Skeletal muscle tissue (tissue), 4 donors: ENCODE measurements around the gene CD247. TPM values are rescaled to one million over a fixed set of nuclear protein-coding genes. Genes with fewer than 3 reads are reported as not detected.
"Not testable (repeated sequence)": the region's sequence is repeated elsewhere in the genome, so short reads cannot be mapped to it uniquely, and the experiment has no call there.

Source experiments
- H3K27ac ChIP-seq: one replicate; pipeline ENCODE4 v1.7.0; 2013; ENCODE audit warnings: mild to moderate bottlenecking, low read depth, low read length, inconsistent platforms
- H3K27me3 ChIP-seq, 3 donors: one replicate each; pipeline ENCODE4 v1.7.0; 2013; ENCODE audit warnings: low read length in 3 of 3; ENCODE audit not compliant: control insufficient read depth in 3 of 3, insufficient read depth in 3 of 3
- H3K36me3 ChIP-seq, 3 donors: one replicate each; pipeline ENCODE4 v1.7.0; 2013; ENCODE audit warnings: low read length in 3 of 3; ENCODE audit not compliant: control insufficient read depth in 3 of 3, insufficient read depth in 3 of 3
- H3K4me1 ChIP-seq, 3 donors: one replicate each; pipeline ENCODE4 v1.7.0; 2013; ENCODE audit warnings: low read length in 3 of 3, mild to moderate bottlenecking in 3 of 3; ENCODE audit not compliant: control insufficient read depth in 3 of 3, insufficient read depth in 3 of 3
- H3K4me3 ChIP-seq, 3 donors: one replicate each; pipeline ENCODE4 v1.7.0; 2013; ENCODE audit warnings: low read length in 3 of 3
- H3K9ac ChIP-seq, 3 donors: one replicate each; pipeline ENCODE4 v1.7.0; 2013; ENCODE audit warnings: low read length in 3 of 3, mild to moderate bottlenecking in 3 of 3, moderate library complexity in 2 of 3, low read depth in 1 of 3
- H3K9me3 ChIP-seq, 3 donors: one replicate each; pipeline ENCODE4 v1.7.0; 2013; ENCODE audit warnings: low read length in 3 of 3; ENCODE audit not compliant: control insufficient read depth in 3 of 3
- total RNA-seq: library from RNA; depleted of rRNA; stranded (reverse); fragments of >200 nt; gene quantifications from one replicate; pipeline ENCODE4 v1.2.3, GENCODE V29; 2014
- donor health status: Osteomylitis.

CD247 gene
- 0.52 TPM for total RNA-seq

DNA sequence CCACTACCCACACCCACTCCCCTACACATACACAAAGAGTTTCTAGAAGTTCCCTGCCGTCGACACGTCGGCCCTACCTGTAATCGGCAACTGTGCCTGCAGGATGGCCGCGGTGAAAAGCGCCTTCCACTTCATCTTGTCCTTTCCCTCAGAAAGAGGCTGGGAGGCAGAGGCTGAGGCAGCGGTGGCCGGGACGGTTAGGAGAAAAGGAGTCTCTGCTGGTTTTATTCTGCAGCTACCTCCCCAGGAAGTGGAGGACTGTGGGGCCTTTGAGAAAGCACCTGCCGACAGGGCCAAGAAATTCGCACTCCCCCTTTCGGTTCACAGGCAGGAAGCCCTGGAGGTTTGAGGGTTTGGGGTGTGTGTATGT is at the start of gene CD247:
Gene CD247 (minus strand): TSS at position 199 of the 370 bp plus-strand sequence. CDS start 64 bp downstream, at position 135.
- H3K9me3 ChIP-seq: no peaks in the 10 kb centered on the region
- H3K4me1 ChIP-seq: no peaks in the 10 kb centered on the region
- peaks cover 0 to 5% (median 0%) of the 10 kb centered on the region in 3 donors for H3K27me3 ChIP-seq
- H3K36me3 ChIP-seq: no peaks in the 10 kb centered on the region
- H3K9ac ChIP-seq: no peak within 1 kb of the TSS
- H3K4me3 ChIP-seq: no peak within 1 kb of the TSS
- H3K27ac ChIP-seq: no peak within 1 kb of the TSS

DNA sequence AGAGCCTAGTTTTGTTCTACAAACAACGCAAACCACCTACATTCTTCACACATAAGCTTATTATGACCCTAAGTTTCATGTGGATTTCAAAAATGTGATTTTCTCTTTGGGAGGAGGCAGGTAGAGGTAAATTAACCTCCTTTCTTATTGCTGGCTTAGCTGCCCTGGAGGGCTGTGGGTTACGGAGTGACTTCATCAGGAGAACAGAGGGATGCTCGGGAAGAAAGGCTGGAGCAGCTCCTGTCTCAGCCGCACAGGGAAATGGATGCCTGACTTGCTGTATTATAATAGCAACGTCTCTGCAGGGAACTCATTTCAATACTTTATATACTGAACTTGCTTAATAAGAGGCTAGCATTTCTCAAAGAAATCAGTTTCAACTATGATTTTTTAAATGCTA is 49.3 kb upstream of the CD247 start:
- peaks cover 0 to 3% (median 0%) of the 10 kb centered on the region in 3 donors for H3K4me1 ChIP-seq

DNA sequence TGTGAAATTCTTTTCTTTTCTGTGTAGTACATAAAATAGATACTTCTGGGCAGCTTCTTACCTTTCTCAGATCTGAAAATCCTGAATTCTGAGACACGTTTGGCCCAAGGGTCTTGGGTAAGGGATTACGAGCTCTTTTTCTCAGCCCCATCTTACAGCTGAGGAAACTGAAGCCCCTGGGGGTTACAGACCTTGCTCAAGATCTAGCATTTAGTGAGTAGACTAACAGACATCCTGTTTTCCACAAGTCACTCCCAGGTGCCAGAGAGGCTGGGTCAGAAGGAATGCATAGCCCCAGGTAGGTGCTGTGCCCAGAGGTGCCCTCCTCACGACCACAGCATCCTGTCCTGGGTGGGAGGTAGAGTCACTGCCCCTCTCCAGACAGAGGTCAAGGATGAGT is 48.4 kb upstream of the CD247 start:
- no peak overlapping the region for H3K4me3 ChIP-seq
- no peaks in the 10 kb centered on the region for H3K27me3 ChIP-seq
- no peaks in the 10 kb centered on the region for H3K36me3 ChIP-seq
- H3K4me1 ChIP-seq: peaks cover 0 to 3% (median 0%) of the 10 kb centered on the region in 3 donors
- no peak overlapping the region for H3K9ac ChIP-seq
- H3K27ac ChIP-seq: no peak overlapping the region
- H3K9me3 ChIP-seq: no peaks in the 10 kb centered on the region

More for the DNA sequence above, 49.3 kb upstream of the CD247 start:
- no peak overlapping the region for H3K27ac ChIP-seq
- no peaks in the 10 kb centered on the region for H3K27me3 ChIP-seq
- H3K9ac ChIP-seq: no peak overlapping the region
- no peak overlapping the region for H3K4me3 ChIP-seq
- no peaks in the 10 kb centered on the region for H3K36me3 ChIP-seq
- H3K9me3 ChIP-seq: peaks cover 0 to 1% (median 0%) of the 10 kb centered on the region in 3 donors

DNA sequence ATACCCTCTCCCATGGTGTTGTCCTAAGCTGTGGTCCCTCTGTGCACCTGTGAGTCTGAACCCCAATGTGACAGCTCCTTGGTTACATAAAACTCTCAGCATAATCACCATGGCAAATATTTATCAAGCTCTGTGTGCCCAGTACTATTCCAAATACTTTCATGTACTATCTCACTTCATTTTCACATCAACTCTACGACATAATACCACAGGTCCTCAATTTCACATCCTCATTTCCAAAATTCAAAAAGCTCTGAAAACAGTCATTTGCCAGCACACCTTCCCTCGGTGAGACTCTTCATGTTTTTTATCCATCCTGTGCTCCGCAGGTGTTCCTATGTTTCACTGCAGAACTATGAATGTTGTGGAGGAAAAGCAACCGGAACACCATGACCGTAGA is 47.6 kb upstream of the CD247 start:
- no peak overlapping the region for H3K9ac ChIP-seq
- H3K36me3 ChIP-seq: no peaks in the 10 kb centered on the region
- no peaks in the 10 kb centered on the region for H3K27me3 ChIP-seq
- H3K4me1 ChIP-seq: peaks cover 0 to 3% (median 0%) of the 10 kb centered on the region in 3 donors
- H3K4me3 ChIP-seq: no peak overlapping the region
- H3K9me3 ChIP-seq: no peaks in the 10 kb centered on the region
- no peak overlapping the region for H3K27ac ChIP-seq

DNA sequence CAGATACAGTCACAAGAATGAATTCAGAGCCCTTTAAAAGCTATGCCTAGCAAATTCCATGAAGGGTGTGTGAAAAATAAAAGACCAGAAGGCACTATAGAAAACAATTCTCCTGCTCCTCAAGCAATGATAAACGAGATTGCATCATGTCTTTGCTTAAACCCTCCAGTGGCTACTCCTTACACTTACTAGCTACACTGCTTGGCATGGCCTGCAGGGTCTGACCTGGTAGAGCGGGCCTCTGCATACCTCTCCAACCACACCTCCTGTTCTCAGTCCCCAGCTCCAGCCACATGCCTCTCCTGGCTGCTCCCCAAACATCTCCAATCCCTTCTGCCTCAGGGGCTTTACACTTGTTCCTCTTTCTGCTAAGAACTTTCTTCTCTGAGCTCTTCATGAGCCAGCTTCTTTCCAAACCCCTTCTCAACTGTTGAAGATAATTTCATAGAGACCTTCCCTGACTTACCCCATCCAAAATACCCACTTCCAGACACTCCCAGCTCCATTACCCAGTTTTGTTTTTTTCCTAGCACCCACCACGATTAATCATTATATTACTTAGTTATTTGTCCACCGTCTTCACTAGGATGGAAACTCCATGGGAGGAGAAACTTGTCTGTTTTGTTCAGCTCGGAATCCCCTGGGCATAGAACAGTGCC is 46.4 kb upstream of the CD247 start:
- no peaks in the 10 kb centered on the region for H3K9me3 ChIP-seq
- no peak overlapping the region for H3K9ac ChIP-seq
- H3K4me1 ChIP-seq: peaks cover 0 to 3% (median 0%) of the 10 kb centered on the region in 3 donors
- no peaks in the 10 kb centered on the region for H3K27me3 ChIP-seq
- no peak overlapping the region for H3K4me3 ChIP-seq
- H3K27ac ChIP-seq: no peak overlapping the region
- no peaks in the 10 kb centered on the region for H3K36me3 ChIP-seq

DNA sequence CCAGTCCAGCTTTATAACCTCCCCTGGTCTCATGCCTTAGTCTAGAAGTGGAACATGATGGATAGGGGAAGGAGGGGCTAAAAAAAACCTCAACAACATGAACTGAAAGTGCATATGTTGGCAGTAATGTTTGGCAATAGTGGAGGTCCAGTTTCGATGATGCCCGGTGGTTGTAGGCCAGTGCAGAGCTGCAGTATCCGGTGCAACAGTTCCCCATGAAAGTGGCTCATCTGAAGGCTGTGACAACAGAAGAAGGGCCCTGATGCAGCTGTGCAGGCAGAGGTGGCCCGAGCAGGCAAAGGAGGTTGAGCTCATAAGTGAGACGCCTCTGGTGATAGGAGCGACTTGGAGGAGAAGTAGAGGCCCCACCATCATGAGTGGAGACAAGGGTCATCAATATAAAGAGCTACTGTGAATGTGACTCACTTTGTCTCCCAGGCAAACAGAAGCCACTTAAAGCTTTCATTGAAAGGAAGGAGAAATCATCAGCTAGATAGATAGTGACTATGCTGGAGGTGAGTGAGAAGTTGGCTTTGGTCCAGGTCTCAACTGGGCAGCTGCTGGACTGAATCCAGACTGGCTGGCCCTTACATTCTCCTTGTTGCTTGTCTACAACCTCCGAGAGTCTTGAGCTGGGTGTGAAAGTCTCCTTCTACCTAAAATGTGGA is 45.4 kb upstream of the CD247 start:
- no peaks in the 10 kb centered on the region for H3K36me3 ChIP-seq

DNA sequence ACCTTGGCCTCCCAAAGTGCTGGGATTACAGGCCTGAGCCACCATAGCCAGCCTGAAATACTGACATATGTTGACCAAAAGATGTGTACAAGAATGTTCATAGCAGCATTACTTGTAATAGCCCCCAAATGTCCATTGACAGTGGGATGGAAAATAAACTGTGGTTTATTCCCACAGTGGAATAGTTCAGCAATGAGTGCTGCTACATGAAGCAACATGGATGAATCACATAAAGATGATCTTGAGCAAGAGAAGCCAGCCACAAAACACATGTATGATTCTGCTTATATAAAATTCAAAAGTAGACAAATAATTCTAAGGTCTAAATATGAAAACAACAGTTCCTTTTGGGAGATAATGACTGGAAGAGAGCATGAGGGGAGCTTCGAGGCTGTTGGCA is 44.4 kb upstream of the CD247 start:
- peaks cover 0 to 3% (median 0%) of the 10 kb centered on the region in 3 donors for H3K4me1 ChIP-seq
- no peak overlapping the region for H3K27ac ChIP-seq

More for the DNA sequence above, 45.4 kb upstream of the CD247 start:
- Histone ChIP-seq H3K4me3 (no peak overlapping the region), H3K4me1 (peaks cover 0 to 3% (median 0%) of the 10 kb centered on the region in 3 donors), H3K27ac (no peak overlapping the region), H3K9me3 (no peaks in the 10 kb centered on the region), H3K27me3 (no peaks in the 10 kb centered on the region), H3K9ac (no peak overlapping the region)

DNA sequence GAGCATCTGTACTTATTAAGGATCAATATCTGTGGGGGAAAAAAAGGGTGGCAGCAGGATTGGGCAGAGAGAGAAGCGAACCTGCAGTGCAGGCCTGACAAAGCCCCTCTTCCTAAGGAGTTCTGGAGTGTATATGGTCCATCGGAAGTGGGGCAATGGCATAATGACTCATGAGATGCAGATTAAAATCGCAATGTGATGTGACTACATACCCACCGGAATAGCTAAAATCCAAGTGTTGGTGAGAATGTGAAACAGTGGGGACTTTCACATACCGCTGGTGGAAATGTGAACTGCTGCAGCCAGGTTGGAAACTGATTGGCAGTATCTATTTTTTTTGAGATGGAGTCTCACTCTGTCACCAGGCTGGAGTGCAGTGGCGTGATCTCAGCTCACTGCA is 43.4 kb upstream of the CD247 start:
- Histone ChIP-seq H3K4me3 (no peak overlapping the region), H3K27me3 (no peaks in the 10 kb centered on the region), H3K4me1 (no peaks in the 10 kb centered on the region), H3K9me3 (no peaks in the 10 kb centered on the region), H3K9ac (no peak overlapping the region), H3K27ac (no peak overlapping the region), H3K36me3 (no peaks in the 10 kb centered on the region)

More for the DNA sequence above, 44.4 kb upstream of the CD247 start:
- H3K27me3 ChIP-seq: no peaks in the 10 kb centered on the region
- no peak overlapping the region for H3K4me3 ChIP-seq
- no peak overlapping the region for H3K9ac ChIP-seq
- no peaks in the 10 kb centered on the region for H3K36me3 ChIP-seq
- no peaks in the 10 kb centered on the region for H3K9me3 ChIP-seq

DNA sequence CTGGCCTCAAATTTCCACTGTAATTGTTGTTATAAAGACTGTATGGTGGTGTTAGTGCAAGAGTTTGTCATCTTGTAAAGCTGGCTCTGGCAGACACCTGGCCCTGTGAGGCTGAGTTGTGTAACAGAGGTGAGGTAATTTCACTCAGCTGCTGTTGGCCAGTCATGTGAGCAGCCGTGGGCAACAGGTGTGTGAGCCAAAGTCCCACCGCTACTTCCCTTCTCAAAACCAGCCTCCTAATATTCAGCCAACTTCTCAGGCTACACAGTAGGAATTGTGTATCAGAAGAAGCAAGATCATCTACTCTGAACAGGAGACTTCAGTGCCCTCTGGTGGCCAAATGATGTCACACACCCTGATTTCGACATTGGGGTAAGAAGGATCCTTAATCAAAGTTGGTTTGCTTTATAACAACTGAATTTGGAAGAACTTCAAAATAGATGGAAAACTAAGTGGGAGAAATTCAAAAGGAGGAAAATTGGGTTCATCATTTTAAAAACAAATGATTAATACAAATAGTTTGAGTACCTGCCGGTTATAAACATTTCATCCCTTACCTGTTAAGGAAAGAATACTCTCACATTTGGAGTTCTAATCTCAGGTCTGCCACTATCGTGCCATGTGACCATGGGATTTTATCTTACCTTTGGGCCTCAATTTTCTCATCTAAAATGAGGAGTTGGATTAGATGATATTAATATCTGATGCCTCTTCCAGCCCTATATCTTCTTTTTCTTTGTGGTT is 37.8 kb upstream of the CD247 start:
- H3K27me3 ChIP-seq: no peaks in the 10 kb centered on the region
- no peaks in the 10 kb centered on the region for H3K36me3 ChIP-seq
- H3K27ac ChIP-seq: peak overlapping the region; percentile 61
- H3K4me3 ChIP-seq: peak overlapping the region in 1 of 3 donors; percentile 24
- H3K9me3 ChIP-seq: no peaks in the 10 kb centered on the region
- H3K4me1 ChIP-seq: peaks cover 19 to 36% (median 22%) of the 10 kb centered on the region in 3 donors
- no peak overlapping the region for H3K9ac ChIP-seq

DNA sequence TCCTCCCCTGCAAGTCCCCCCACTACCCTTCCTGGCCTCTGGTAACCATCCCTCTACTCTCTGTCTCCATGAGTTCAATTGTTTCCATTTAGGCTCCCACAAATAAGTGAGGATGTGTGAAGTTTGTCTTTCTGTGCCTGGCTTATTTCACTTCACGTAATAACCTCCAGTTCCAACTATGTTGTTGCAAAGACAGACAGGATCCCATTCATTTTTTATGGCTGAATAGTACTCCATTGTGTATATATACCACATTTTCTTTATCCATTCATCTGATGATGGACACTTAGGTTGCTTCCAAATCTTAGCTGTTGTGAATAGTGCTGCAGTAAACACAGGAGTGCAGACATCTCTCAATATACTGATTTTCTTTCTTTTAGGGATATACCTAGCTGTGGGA is 36.7 kb upstream of the CD247 start:
- H3K4me3 ChIP-seq, H3K27ac ChIP-seq: not testable (repeated sequence)

More for the DNA sequence above, 36.7 kb upstream of the CD247 start:
- not testable (repeated sequence) for H3K9ac ChIP-seq, H3K27me3 ChIP-seq, H3K36me3 ChIP-seq, H3K9me3 ChIP-seq
- peaks cover 19 to 40% (median 22%) of the 10 kb centered on the region in 3 donors for H3K4me1 ChIP-seq
